Measurements from ENCODE around the gene MINDY2. TPM values are rescaled to one million over a fixed set of nuclear protein-coding genes. Genes with fewer than 3 reads are reported as not detected.

Gene MINDY2
- total RNA-seq, 6 experiments from 2014 or later: 4.2 to 8.8 (median 5.5) TPM

DNA sequence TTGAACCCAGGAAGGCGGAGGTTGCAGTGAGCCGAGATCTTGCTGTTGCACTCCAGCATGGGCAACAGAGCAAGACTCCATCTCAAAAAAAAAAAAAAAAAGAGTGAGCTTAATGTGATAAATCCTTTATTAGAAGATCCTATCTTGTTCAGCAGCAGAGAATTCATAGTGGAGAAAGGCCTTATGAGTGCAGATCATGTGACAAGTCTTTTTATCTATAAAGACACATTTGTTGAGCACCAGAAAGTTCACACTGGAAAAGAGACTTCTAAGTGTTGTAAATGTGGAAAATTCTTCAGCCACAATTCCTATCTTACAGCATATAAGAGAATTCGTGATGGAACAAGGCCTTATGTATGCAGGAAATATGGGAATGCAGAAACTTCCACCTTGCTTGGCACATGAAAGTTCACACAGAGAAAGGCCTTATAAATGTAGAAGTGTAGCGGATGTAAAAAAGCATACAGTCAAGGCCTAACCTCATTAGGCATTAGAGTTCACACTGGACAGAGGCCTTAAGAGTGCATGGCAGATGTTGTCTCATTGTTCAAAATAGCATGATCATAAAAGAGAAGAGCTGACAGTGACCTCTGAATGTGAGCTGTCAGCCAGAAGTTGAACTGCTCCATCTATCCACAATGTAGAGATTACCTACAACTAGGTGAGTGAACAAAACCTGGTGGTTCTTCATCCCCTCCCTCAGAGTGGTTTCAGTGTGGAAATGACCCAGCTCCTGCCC, 38.3 kb upstream of the MINDY2 start:
- Histone ChIP-seq H3K27ac (no peak overlapping the region), H3K36me3 (no peaks in the 10 kb centered on the region), H3K4me1 (peaks cover 0 to 15% (median 0%) of the 10 kb centered on the region in 4 donors), H3K27me3 (no peaks in the 10 kb centered on the region), H3K9me3 (no peaks in the 10 kb centered on the region), H3K4me3 (no peak overlapping the region)
- ATAC-seq (no peak), DNase-seq (no peak)
- 98% methylated on average over 4 of the region's 4 CpGs for WGBS (ENCODE audit: insufficient coverage, low coverage, low lambda C conversion rate, missing lambda C conversion rate)
- intact Hi-C loops (cut with DNase I): no loop called here
- TF ChIP-seq POLR2A (IDR thresholded peaks at IDR 0.05) (no peak), CTCF (IDR thresholded peaks at IDR 0.05) (no peak)

DNA sequence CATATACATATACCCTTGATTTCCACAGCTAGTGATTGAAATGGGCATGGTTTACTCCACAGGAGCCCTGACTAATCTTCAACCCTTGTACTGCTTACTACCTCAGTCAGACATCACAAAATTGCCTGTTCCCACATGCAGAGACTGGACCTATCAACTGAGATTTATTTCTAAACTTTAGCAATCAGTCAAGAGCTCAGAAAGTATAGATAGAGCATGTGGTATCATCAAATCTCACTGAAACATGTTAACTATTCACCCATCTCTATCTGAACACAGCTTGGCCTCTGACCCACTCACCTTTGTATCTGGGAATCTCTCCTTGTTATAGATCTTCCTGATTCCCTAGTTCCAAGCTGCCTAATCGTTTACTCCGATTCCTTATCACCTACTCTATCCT, 36.2 kb upstream of the MINDY2 start:
- ATAC-seq (peak; percentile 54 to 63 (median 60)), DNase-seq (no peak)
- Histone ChIP-seq H3K4me1 (peaks cover 0 to 27% (median 3%) of the 10 kb centered on the region in 4 donors), H3K4me3 (no peak overlapping the region), H3K27ac (no peak overlapping the region), H3K27me3 (no peaks in the 10 kb centered on the region), H3K36me3 (no peaks in the 10 kb centered on the region), H3K9me3 (no peaks in the 10 kb centered on the region)
- WGBS (ENCODE audit: insufficient coverage, low coverage, low lambda C conversion rate, missing lambda C conversion rate): 15% methylated on average over 2 of the region's 2 CpGs
- no peak for TF ChIP-seq POLR2A (IDR thresholded peaks at IDR 0.05)
- no peak for TF ChIP-seq CTCF (IDR thresholded peaks at IDR 0.05)
- intact Hi-C loops (cut with DNase I): no loop called here

- Histone ChIP-seq H3K27ac (no peak overlapping the region), H3K27me3 (no peaks in the 10 kb centered on the region), H3K4me1 (peaks cover 0 to 27% (median 3%) of the 10 kb centered on the region in 4 donors), H3K9me3 (no peaks in the 10 kb centered on the region), H3K36me3 (no peaks in the 10 kb centered on the region), H3K4me3 (no peak overlapping the region)
- 59% methylated on average over 2 of the region's 2 CpGs for WGBS (ENCODE audit: insufficient coverage, low coverage, low lambda C conversion rate, missing lambda C conversion rate)
- no peak for TF ChIP-seq CTCF (IDR thresholded peaks at IDR 0.05)
- TF ChIP-seq POLR2A (IDR thresholded peaks at IDR 0.05): no peak
- DNase-seq: no peak
- ATAC-seq: no peak
- intact Hi-C loops (cut with DNase I): no loop called here
Observed at GRCh38 chr15:58736018-58736643, 35.0 kb upstream of the MINDY2 start.

- no peaks in the 10 kb centered on the region for H3K36me3 ChIP-seq
- H3K27me3 ChIP-seq: no peaks in the 10 kb centered on the region
- H3K27ac ChIP-seq: no peak overlapping the region
- DNase-seq: no peak
- no peak overlapping the region for H3K4me3 ChIP-seq
- intact Hi-C loops (cut with DNase I): no loop called here
- peaks cover 0 to 29% (median 3%) of the 10 kb centered on the region in 4 donors for H3K4me1 ChIP-seq
- no peak for ATAC-seq
- WGBS (ENCODE audit: insufficient coverage, low coverage, low lambda C conversion rate, missing lambda C conversion rate): 81% methylated on average over 3 of the region's 3 CpGs
- no peak for TF ChIP-seq CTCF (IDR thresholded peaks at IDR 0.05)
- TF ChIP-seq POLR2A (IDR thresholded peaks at IDR 0.05): no peak
- no peaks in the 10 kb centered on the region for H3K9me3 ChIP-seq
Observed at GRCh38 chr15:58737298-58737697, 33.8 kb upstream of the MINDY2 start.

All from right lobe of liver (tissue), 6 donors.